Panc1 (cell line): Measurements from ENCODE around the gene APPL2. TPM values are rescaled to one million over a fixed set of nuclear protein-coding genes. Genes with fewer than 3 reads are reported as not detected.

Experiments used
- ATAC-seq: fragments of 200-7000 bp; cut with Tn5 transposase; 2 replicates; pipeline ENCODE4 v1.9.1; 2020; ENCODE audit warnings: mild to moderate bottlenecking, moderate library complexity
- BruUV-seq: library from RNA; stranded (reverse); fragments of 400-500 nt; replicated peaks from 2 replicates; lab custom pipeline; 2021; lab: Mats Ljungman, UMichigan
- CTCF ChIA-PET: fragments of 300-600 bp; sonication (Branson Sonifier 250); formaldehyde crosslinking; loops from one replicate; lab custom pipeline; 2022; ENCODE audit warnings: antibody characterized with exemption; lab: Charles Lee
- POLR2A ChIA-PET: fragments of 300-600 bp; sonication (Branson Sonifier 250); formaldehyde crosslinking; loops from one replicate; lab custom pipeline; 2022; ENCODE audit warnings: antibody characterized with exemption; lab: Charles Lee
- DNase-seq: peaks from one replicate; pipeline ENCODE4 v3.0.0-alpha.2; 2010; ENCODE audit warnings: low read depth, low spot score
- H3K27ac ChIP-seq: 2 replicates; pipeline ENCODE4 v1.5.1; 2011; ENCODE audit warnings: mild to moderate bottlenecking, low read length, inconsistent platforms
- H3K27me3 ChIP-seq: fragments of 200-500 bp; sonication (Bioruptor generic); 2 replicates; pipeline ENCODE4 v1.6.0; 2014; ENCODE audit warnings: low read length, inconsistent platforms; ENCODE audit not compliant: control insufficient read depth, insufficient read depth
- H3K36me3 ChIP-seq: fragments of 200-500 bp; sonication (Bioruptor generic); 2 replicates; pipeline ENCODE4 v1.5.1; 2014; ENCODE audit warnings: inconsistent platforms, mild to moderate bottlenecking, low read length, moderate library complexity; ENCODE audit not compliant: control insufficient read depth, insufficient read depth
- H3K4me1 ChIP-seq: 2 replicates; pipeline ENCODE4 v1.5.1; 2011; ENCODE audit warnings: inconsistent platforms, mild to moderate bottlenecking, low read length, moderate library complexity; ENCODE audit not compliant: control insufficient read depth, insufficient read depth
- H3K4me3 ChIP-seq, 2 experiments: 2 replicates each; pipeline ENCODE4 v1.5.1; 2011 to 2012; ENCODE audit warnings: low read depth in 2 of 2, low read length in 2 of 2, mild to moderate bottlenecking in 2 of 2, inconsistent platforms in 1 of 2, moderate library complexity in 1 of 2
- H3K9me3 ChIP-seq: fragments of 200-500 bp; sonication (Bioruptor generic); 2 replicates; pipeline ENCODE4 v1.5.1; 2014; ENCODE audit warnings: low read depth, mild to moderate bottlenecking, inconsistent platforms, low read length, moderate library complexity; ENCODE audit not compliant: control insufficient read depth, insufficient read depth
- CTCF ChIP-seq: fragments of 450-650 bp; IDR thresholded peaks from 2 replicates; pipeline ENCODE4 v1.5.1; 2017; ENCODE audit warnings: mild to moderate bottlenecking
- POLR2AphosphoS5 ChIP-seq: IDR thresholded peaks from 2 replicates; pipeline ENCODE4 v1.6.1; 2012; ENCODE audit warnings: mild to moderate bottlenecking, low read depth, low read length, moderate library complexity
- REST ChIP-seq, 2 experiments: IDR thresholded peaks; 2 replicates each; pipeline ENCODE4 v1.6.1; 2011 to 2012; ENCODE audit warnings: low read depth in 2 of 2, control low read depth in 1 of 2, low read length in 1 of 2, mild to moderate bottlenecking in 1 of 2, moderate library complexity in 1 of 2; ENCODE audit not compliant: insufficient read depth in 1 of 2
- SIN3A ChIP-seq: IDR thresholded peaks from 2 replicates; pipeline ENCODE4 v1.6.1; 2012; ENCODE audit warnings: low read depth, mild to moderate bottlenecking, low read length, moderate library complexity, borderline replicate concordance; ENCODE audit not compliant: insufficient read depth
- TCF7L2 ChIP-seq: IDR thresholded peaks from 2 replicates; pipeline ENCODE4 v1.6.1; 2011; ENCODE audit warnings: mild to moderate bottlenecking, low read depth, low read length, inconsistent platforms
- in situ Hi-C: cut with HindIII; loops from 2 replicates; pipeline ENCODE4 v1.10.0; 2016; ENCODE audit warnings: low sequenced_read_pairs, low pct_unique_long_range_greater_than_20kb
- intact Hi-C: fragments of 100-400 bp; cut with micrococcal nuclease; formaldehyde crosslinking; loops from one replicate; pipeline ENCODE4 v1.10.0; 2022; ENCODE audit not compliant: unreplicated experiment
- total RNA-seq: library from RNA; stranded (reverse); gene quantifications from one replicate; pipeline ENCODE4 v1.2.1, GENCODE V29; 2021; ENCODE audit not compliant: unreplicated experiment

The APPL2 gene
- total RNA-seq, 1 experiment from 2014 or later = 21.2 TPM

GRCh38 chr12:105162174-105162573, 73.8 kb downstream of the APPL2 start:
- no peak for DNase-seq
- Histone ChIP-seq H3K36me3 (peaks cover 60% of the 10 kb centered on the region), H3K9me3 (no peaks in the 10 kb centered on the region), H3K4me1 (no peaks in the 10 kb centered on the region), H3K27me3 (no peaks in the 10 kb centered on the region), H3K27ac (no peak overlapping the region), H3K4me3 (no peak overlapping the region)
- intact Hi-C loops (no loop called here), in situ Hi-C loops (no loop called here)
- CTCF ChIA-PET = no interaction called here
- ATAC-seq = no peak
- TF ChIP-seq POLR2AphosphoS5 = no peak
- no peak for TF ChIP-seq REST (IDR thresholded peaks at IDR 0.05; ENCODE audit: insufficient read depth in 1 of 2, low read depth in 2 of 2, low read length in 1 of 2)
- no peak for TF ChIP-seq SIN3A
- no peak for TF ChIP-seq CTCF
- no peak for TF ChIP-seq TCF7L2
- BruUV-seq = no TSS peak
- POLR2A ChIA-PET = no interaction called here

GRCh38 chr12:105158876-105159275, 77.1 kb downstream of the APPL2 start:
- ChIA-PET POLR2A (no interaction called here), CTCF (no interaction called here)
- DNase-seq (no peak), ATAC-seq (no peak)
- intact Hi-C loops = no loop called here
- Histone ChIP-seq H3K36me3 (peaks cover 46% of the 10 kb centered on the region), H3K4me1 (no peaks in the 10 kb centered on the region), H3K4me3 (no peak overlapping the region), H3K27me3 (no peaks in the 10 kb centered on the region), H3K27ac (no peak overlapping the region), H3K9me3 (no peaks in the 10 kb centered on the region)
- BruUV-seq = no TSS peak
- in situ Hi-C loops = no loop called here
- TF ChIP-seq TCF7L2 (no peak), CTCF (no peak), POLR2AphosphoS5 (no peak), REST (IDR thresholded peaks at IDR 0.05; ENCODE audit: insufficient read depth in 1 of 2, low read depth in 2 of 2, low read length in 1 of 2) (no peak), SIN3A (no peak)
